GM23338 (cell line): Measurements from ENCODE around the gene MYLK2. TPM values are rescaled to one million over a fixed set of nuclear protein-coding genes. Genes with fewer than 3 reads are reported as not detected.

Experiments
- ATAC-seq: fragments of 200-7000 bp; cut with Tn5 transposase; 3 replicates; pipeline ENCODE4 v1.9.1; 2020
- DNase-seq: peaks from one replicate; pipeline ENCODE4 v3.0.0-alpha.2; 2015; ENCODE audit warnings: low spot score
- H2AFZ ChIP-seq: fragments of 200-600 bp; sonication (generic); 2 replicates; pipeline ENCODE4 v1.8.0; 2016; ENCODE audit warnings: antibody characterized with exemption, mild to moderate bottlenecking, moderate library complexity
- H3F3A ChIP-seq: fragments of 200-600 bp; sonication (generic); replicated peaks from 2 replicates; pipeline ENCODE4 v1.8.0; 2017; ENCODE audit warnings: antibody characterized with exemption, mixed run types, low read depth
- H3K27ac ChIP-seq: fragments of 200-600 bp; sonication (generic); 2 replicates; pipeline ENCODE4 v1.6.1; 2016; ENCODE audit warnings: low read depth
- H3K27me3 ChIP-seq: fragments of 200-600 bp; sonication (generic); 2 replicates; pipeline ENCODE4 v1.8.0; 2016; ENCODE audit warnings: mild to moderate bottlenecking, mixed run types, moderate library complexity; ENCODE audit not compliant: insufficient read depth
- H3K36me3 ChIP-seq: fragments of 200-600 bp; sonication (generic); 2 replicates; pipeline ENCODE4 v1.8.0; 2016; ENCODE audit warnings: mild to moderate bottlenecking; ENCODE audit not compliant: insufficient read depth
- H3K4me1 ChIP-seq: fragments of 200-600 bp; sonication (generic); 2 replicates; pipeline ENCODE4 v1.8.0; 2016; ENCODE audit warnings: mild to moderate bottlenecking, moderate library complexity; ENCODE audit not compliant: insufficient read depth
- H3K4me2 ChIP-seq: fragments of 200-600 bp; sonication (generic); 2 replicates; pipeline ENCODE4 v1.7.1; 2017; ENCODE audit warnings: mixed run types
- H3K4me3 ChIP-seq: fragments of 200-600 bp; sonication (generic); 2 replicates; pipeline ENCODE4 v1.6.1; 2016; ENCODE audit warnings: mixed run types
- H3K79me2 ChIP-seq: fragments of 200-600 bp; sonication (generic); replicated peaks from 2 replicates; pipeline ENCODE4 v1.8.0; 2017; ENCODE audit warnings: mild to moderate bottlenecking; ENCODE audit not compliant: insufficient read depth
- H3K9me2 ChIP-seq: fragments of 200-600 bp; sonication (generic); 2 replicates; pipeline ENCODE4 v1.8.0; 2017; ENCODE audit not compliant: insufficient read depth
- H4K20me1 ChIP-seq: fragments of 200-600 bp; sonication (generic); replicated peaks from 2 replicates; pipeline ENCODE4 v1.8.0; 2017; ENCODE audit warnings: mild to moderate bottlenecking; ENCODE audit not compliant: insufficient read depth
- H3K27ac Mint-ChIP-seq: 2 replicates; pipeline ENCODE4 v1.8.0; 2020; ENCODE audit warnings: inconsistent platforms, mild to moderate bottlenecking, moderate library complexity, mixed read lengths
- H3K27me3 Mint-ChIP-seq: 3 replicates; pipeline ENCODE4 v1.8.0; 2022; ENCODE audit warnings: low read depth, mild to moderate bottlenecking, moderate library complexity, mixed read lengths, inconsistent platforms; ENCODE audit not compliant: insufficient read depth, poor library complexity
- H3K36me3 Mint-ChIP-seq: 3 replicates; pipeline ENCODE4 v1.8.0; 2021; ENCODE audit warnings: low read depth, mild to moderate bottlenecking, inconsistent platforms, moderate library complexity, mixed read lengths
- H3K4me1 Mint-ChIP-seq: 3 replicates; pipeline ENCODE4 v1.8.0; 2020; ENCODE audit warnings: mild to moderate bottlenecking, inconsistent platforms, mixed read lengths
- H3K4me3 Mint-ChIP-seq: 3 replicates; pipeline ENCODE4 v1.8.0; 2021; ENCODE audit warnings: moderate library complexity, mild to moderate bottlenecking, inconsistent platforms, mixed read lengths
- H3K9me3 Mint-ChIP-seq: 3 replicates; pipeline ENCODE4 v1.8.0; 2020; ENCODE audit warnings: moderate library complexity, mild to moderate bottlenecking, inconsistent platforms, mixed read lengths
- EZH2 ChIP-seq: fragments of 200-600 bp; sonication (generic); IDR thresholded peaks from one replicate; pipeline ENCODE4 v1.8.0; 2017; ENCODE audit warnings: antibody characterized with exemption, mild to moderate bottlenecking, low read depth; ENCODE audit not compliant: unreplicated experiment
- EZH2phosphoT487 ChIP-seq: fragments of 200-600 bp; sonication (generic); IDR thresholded peaks from one replicate; pipeline ENCODE4 v1.8.1; 2018; ENCODE audit warnings: antibody characterized with exemption; ENCODE audit not compliant: unreplicated experiment
- JUNB ChIP-seq: IDR thresholded peaks from one replicate; pipeline ENCODE4 v1.6.1; 2016; ENCODE audit warnings: antibody characterized with exemption; ENCODE audit not compliant: unreplicated experiment
- POLR2AphosphoS5 ChIP-seq: IDR thresholded peaks from 2 replicates; pipeline ENCODE4 v1.6.1; 2016; ENCODE audit warnings: antibody characterized with exemption, low read depth
- STAT1 ChIP-seq: IDR thresholded peaks from one replicate; pipeline ENCODE4 v1.6.1; 2016; ENCODE audit warnings: antibody characterized with exemption; ENCODE audit not compliant: unreplicated experiment
- ZNF114 ChIP-seq: fragments of 250-450 bp; sonication (Bioruptor Pico); IDR thresholded peaks from 2 replicates; pipeline ENCODE4 v1.5.0; 2020; ENCODE audit warnings: mild to moderate bottlenecking, moderate library complexity
- ZNF331 ChIP-seq: fragments of 250-450 bp; sonication (Bioruptor Pico); IDR thresholded peaks from 2 replicates; pipeline ENCODE4 v1.5.0; 2020; ENCODE audit warnings: low read depth, mild to moderate bottlenecking, moderate library complexity
- polyA plus RNA-seq: library from polyadenylated mRNA; unstranded; fragments of >200 nt; fragmentation: Nextera tagmentation; extraction: Ambion mirVana; gene quantifications from 2 replicates; pipeline ENCODE4 v1.2.1, GENCODE V29; 2016
- total RNA-seq: library from RNA; depleted of rRNA; stranded (reverse); fragments of >200 nt; shearing (Covaris generic); gene quantifications from 2 replicates; pipeline ENCODE4 v1.2.3, GENCODE V29; 2014
- TF ChIP-seq, protein P1 (sequence below): IDR thresholded peaks from 2 replicates; pipeline ENCODE4 v1.6.1; 2016; ENCODE audit warnings: antibody characterized with exemption
- TF ChIP-seq, protein P2 (sequence below), 2 experiments: fragments of 200-600 bp in 1 of 2; sonication (generic) in 1 of 2; conservative IDR thresholded peaks; 2 replicates each; pipeline versions ENCODE4 v1.5.1 to v1.6.1; 2016 to 2017; ENCODE audit warnings: antibody characterized with exemption in 2 of 2, low read depth in 2 of 2, mild to moderate bottlenecking in 2 of 2, moderate library complexity in 1 of 2
- TF ChIP-seq, protein P3 (sequence below): IDR thresholded peaks from one replicate; pipeline ENCODE4 v1.6.1; 2018; ENCODE audit warnings: antibody characterized with exemption; ENCODE audit not compliant: unreplicated experiment

MYLK2 gene
- total and polyA plus RNA-seq, 2 experiments from 2014 or later = 0.21 to 0.28 TPM

DNA sequence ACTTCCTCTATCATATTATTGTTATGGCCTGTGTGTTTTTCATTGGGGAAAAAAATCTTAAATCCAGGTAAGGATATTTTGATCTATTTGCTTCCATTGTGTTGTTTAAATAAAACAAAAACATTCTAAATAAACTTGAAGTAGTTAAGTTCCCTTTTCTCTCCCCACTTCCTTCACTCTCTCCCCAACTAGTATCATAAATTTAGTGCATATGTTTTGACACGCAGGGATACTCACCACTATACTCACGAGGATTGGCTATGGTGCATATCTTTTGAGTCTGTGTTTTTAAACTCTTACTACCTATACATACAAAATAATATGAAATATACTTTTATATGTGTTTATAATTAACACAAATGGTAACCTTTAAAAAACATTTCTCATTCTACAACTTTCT lies 56.5 kb downstream of the MYLK2 start (continued):
- TF ChIP-seq EZH2 = no peak
- TF ChIP-seq, protein P1, sequence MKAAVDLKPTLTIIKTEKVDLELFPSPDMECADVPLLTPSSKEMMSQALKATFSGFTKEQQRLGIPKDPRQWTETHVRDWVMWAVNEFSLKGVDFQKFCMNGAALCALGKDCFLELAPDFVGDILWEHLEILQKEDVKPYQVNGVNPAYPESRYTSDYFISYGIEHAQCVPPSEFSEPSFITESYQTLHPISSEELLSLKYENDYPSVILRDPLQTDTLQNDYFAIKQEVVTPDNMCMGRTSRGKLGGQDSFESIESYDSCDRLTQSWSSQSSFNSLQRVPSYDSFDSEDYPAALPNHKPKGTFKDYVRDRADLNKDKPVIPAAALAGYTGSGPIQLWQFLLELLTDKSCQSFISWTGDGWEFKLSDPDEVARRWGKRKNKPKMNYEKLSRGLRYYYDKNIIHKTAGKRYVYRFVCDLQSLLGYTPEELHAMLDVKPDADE = no peak
- TF ChIP-seq, protein P2, sequence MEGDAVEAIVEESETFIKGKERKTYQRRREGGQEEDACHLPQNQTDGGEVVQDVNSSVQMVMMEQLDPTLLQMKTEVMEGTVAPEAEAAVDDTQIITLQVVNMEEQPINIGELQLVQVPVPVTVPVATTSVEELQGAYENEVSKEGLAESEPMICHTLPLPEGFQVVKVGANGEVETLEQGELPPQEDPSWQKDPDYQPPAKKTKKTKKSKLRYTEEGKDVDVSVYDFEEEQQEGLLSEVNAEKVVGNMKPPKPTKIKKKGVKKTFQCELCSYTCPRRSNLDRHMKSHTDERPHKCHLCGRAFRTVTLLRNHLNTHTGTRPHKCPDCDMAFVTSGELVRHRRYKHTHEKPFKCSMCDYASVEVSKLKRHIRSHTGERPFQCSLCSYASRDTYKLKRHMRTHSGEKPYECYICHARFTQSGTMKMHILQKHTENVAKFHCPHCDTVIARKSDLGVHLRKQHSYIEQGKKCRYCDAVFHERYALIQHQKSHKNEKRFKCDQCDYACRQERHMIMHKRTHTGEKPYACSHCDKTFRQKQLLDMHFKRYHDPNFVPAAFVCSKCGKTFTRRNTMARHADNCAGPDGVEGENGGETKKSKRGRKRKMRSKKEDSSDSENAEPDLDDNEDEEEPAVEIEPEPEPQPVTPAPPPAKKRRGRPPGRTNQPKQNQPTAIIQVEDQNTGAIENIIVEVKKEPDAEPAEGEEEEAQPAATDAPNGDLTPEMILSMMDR (conservative IDR thresholded peaks at IDR 0.05; ENCODE audit: low read depth in 2 of 2) = no peak
- no peak for TF ChIP-seq ZNF114 (CRISPR knock-in tag)
- TF ChIP-seq POLR2AphosphoS5 = no peak
- TF ChIP-seq ZNF331 = no peak

DNA sequence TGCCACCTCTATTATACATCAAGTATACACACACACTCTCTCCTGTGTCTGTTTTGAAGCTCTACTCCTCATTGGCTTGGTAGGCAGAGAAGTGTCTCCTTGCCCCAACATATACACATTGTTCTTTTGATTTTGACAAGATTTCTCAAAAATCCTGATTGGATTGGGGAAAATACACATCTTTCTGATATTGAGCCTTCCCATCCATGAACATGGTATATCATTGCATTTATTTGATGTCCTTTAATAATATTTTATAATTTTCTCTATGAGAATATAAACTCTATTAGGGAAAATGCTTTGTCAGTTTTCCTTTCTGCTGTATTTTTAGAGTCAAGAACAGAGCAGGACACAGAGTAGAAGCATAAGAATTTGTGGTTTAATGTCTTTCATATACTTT lies 58.5 kb downstream of the MYLK2 start:
- H3F3A ChIP-seq = 0 out of 2 replicates have a peak, but pooled peaks cover 6% of the 10 kb centered on the region
- no peaks in the 10 kb centered on the region for H3K4me1 Mint-ChIP-seq
- H3K4me3 ChIP-seq = no peak overlapping the region
- no peak overlapping the region for H3K4me2 ChIP-seq
- no peaks in the 10 kb centered on the region for H4K20me1 ChIP-seq
- no peak overlapping the region for H3K27ac ChIP-seq
- no peaks in the 10 kb centered on the region for H3K36me3 ChIP-seq
- H3K27me3 Mint-ChIP-seq = peaks cover 10% of the 10 kb centered on the region
- H3K36me3 Mint-ChIP-seq = no peaks in the 10 kb centered on the region; the same call in 2 of the 3 replicates
- no peaks in the 10 kb centered on the region for H3K9me2 ChIP-seq
- no peak overlapping the region for H2AFZ ChIP-seq
- H3K4me3 Mint-ChIP-seq = no peak overlapping the region
- no peaks in the 10 kb centered on the region for H3K4me1 ChIP-seq
- TF ChIP-seq EZH2phosphoT487 (no peak), STAT1 (no peak), JUNB (no peak), ZNF331 (no peak)
- TF ChIP-seq, protein P3, sequence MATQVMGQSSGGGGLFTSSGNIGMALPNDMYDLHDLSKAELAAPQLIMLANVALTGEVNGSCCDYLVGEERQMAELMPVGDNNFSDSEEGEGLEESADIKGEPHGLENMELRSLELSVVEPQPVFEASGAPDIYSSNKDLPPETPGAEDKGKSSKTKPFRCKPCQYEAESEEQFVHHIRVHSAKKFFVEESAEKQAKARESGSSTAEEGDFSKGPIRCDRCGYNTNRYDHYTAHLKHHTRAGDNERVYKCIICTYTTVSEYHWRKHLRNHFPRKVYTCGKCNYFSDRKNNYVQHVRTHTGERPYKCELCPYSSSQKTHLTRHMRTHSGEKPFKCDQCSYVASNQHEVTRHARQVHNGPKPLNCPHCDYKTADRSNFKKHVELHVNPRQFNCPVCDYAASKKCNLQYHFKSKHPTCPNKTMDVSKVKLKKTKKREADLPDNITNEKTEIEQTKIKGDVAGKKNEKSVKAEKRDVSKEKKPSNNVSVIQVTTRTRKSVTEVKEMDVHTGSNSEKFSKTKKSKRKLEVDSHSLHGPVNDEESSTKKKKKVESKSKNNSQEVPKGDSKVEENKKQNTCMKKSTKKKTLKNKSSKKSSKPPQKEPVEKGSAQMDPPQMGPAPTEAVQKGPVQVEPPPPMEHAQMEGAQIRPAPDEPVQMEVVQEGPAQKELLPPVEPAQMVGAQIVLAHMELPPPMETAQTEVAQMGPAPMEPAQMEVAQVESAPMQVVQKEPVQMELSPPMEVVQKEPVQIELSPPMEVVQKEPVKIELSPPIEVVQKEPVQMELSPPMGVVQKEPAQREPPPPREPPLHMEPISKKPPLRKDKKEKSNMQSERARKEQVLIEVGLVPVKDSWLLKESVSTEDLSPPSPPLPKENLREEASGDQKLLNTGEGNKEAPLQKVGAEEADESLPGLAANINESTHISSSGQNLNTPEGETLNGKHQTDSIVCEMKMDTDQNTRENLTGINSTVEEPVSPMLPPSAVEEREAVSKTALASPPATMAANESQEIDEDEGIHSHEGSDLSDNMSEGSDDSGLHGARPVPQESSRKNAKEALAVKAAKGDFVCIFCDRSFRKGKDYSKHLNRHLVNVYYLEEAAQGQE = no peak
- no peaks in the 10 kb centered on the region for H3K79me2 ChIP-seq
- ATAC-seq (no peak), DNase-seq (no peak)
- H3K9me3 Mint-ChIP-seq = peaks cover 19% of the 10 kb centered on the region
- H3K27ac Mint-ChIP-seq = no peak overlapping the region
- peaks cover 25% of the 10 kb centered on the region for H3K27me3 ChIP-seq
